ENCODE results near the gene PEA15. TPM values are rescaled to one million over a fixed set of nuclear protein-coding genes. Genes with fewer than 3 reads are reported as not detected.

The PEA15 gene
- total and polyA plus RNA-seq, 2 of the 8 experiments (the other 6 are each of a cell fraction or from before 2014, with no cell fraction given) = 71.3 to 75.1 TPM

DNA sequence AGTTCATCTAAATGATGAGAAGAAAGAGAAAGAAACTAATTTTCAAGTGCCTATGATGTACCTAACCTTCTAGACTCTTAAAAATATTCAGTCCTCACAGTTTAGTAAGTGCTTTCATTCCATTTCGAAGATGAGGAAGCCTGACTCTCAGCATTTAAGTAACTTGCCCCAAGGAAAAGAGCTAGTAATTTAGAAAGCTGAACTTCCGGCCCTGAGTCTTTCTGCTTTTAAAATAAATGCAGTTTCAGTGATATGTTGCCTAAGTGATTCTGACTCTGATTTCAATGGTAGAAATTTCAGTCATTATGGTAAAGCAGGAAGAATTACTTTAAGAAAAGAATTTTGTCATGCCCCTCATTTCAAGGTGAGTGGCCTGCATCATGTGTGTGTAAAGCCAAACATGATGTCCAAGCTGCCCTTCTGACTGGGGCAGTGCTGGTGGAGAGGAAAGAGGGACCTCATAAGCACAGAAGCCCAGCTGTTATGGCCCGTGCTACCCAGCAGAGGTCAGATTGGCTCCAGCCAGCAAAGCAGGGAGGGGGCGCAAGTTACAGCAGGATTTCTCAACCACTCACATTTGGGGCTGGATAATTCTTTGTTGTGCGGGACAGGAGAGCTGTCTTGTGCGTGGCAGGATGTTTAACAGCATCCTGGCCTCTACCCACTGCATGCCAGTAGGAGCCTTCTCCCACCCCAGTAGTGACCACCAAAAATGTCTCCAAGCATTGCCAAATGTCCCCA, 43.0 kb upstream of the PEA15 start:
- Histone ChIP-seq H2AFZ (ENCODE audit: low read length) (0 out of 2 replicates have a peak overlapping the region, but pooled peaks have one; percentile 79), H3K27me3 (replicated peaks in 1 of 4; ENCODE audit: control insufficient read depth in 3 of 4, extremely low read depth in 1 of 4, insufficient read depth in 3 of 4, low read length in 3 of 4) (no peaks in the 10 kb centered on the region; a peak in 2 of 7 replicates), H3K9ac (replicated peaks in 1 of 4; ENCODE audit: extremely low read depth in 1 of 4, low read depth in 3 of 4, low read length in 3 of 4) (no peak overlapping the region), H2BK120ac (replicated peaks; ENCODE audit: low read depth, low read length) (no peak overlapping the region), H3K56ac (replicated peaks; ENCODE audit: insufficient read length, low read depth, low read length) (no peak overlapping the region), H4K5ac (ENCODE audit: insufficient read length, low read depth, low read length) (no peak overlapping the region), H3K4me1 (replicated peaks in 1 of 4; ENCODE audit: control insufficient read depth in 3 of 4, insufficient read depth in 4 of 4, low read length in 3 of 4) (peaks cover 0 to 3% (median 1%) of the 10 kb centered on the region in 4 experiments; a peak in 3 of 7 replicates), H2BK20ac (ENCODE audit: low read length) (peak overlapping the region; percentile 82; the same call in 1 of the 2 replicates), H3K4ac (replicated peaks; ENCODE audit: insufficient read length, low read depth, low read length) (no peak overlapping the region), H3K79me2 (ENCODE audit: control insufficient read depth in 1 of 2, insufficient read depth in 2 of 2, low read length in 2 of 2) (no peaks in the 10 kb centered on the region), H3K79me1 (ENCODE audit: low read depth, low read length) (no peaks in the 10 kb centered on the region), H3K4me3 (ENCODE audit: extremely low read depth in 1 of 4, insufficient read depth in 2 of 4, low read depth in 3 of 4, low read length in 4 of 4) (no peak overlapping the region), H2BK12ac (ENCODE audit: low read depth, low read length) (peak overlapping the region; percentile 52; the same call in 1 of the 2 replicates), H3K23me2 (ENCODE audit: low read depth, low read length) (no peaks in the 10 kb centered on the region), H2BK15ac (ENCODE audit: low read length) (no peak overlapping the region), H3K23ac (ENCODE audit: insufficient read length) (no peak overlapping the region), H2AK5ac (ENCODE audit: low read depth, low read length) (no peak overlapping the region), H3K18ac (ENCODE audit: extremely low read depth, low read length) (no peak overlapping the region), H3K14ac (ENCODE audit: insufficient read length) (no peak overlapping the region), H3K9me3 (ENCODE audit: insufficient read depth in 2 of 2, low read depth in 1 of 2, low read length in 1 of 2) (no peaks in the 10 kb centered on the region), H3K27ac (ENCODE audit: low read depth, low read length) (no peak overlapping the region), H2BK5ac (ENCODE audit: low read depth, low read length) (no peak overlapping the region), H3K36me3 (ENCODE audit: control insufficient read depth in 2 of 4, insufficient read depth in 4 of 4, low read length in 3 of 4) (no peaks in the 10 kb centered on the region), H4K91ac (replicated peaks; ENCODE audit: insufficient read length, low read length) (no peak overlapping the region), H4K20me1 (replicated peaks in 1 of 2; ENCODE audit: control insufficient read depth in 1 of 2, insufficient read depth in 2 of 2, low read length in 2 of 2) (no peaks in the 10 kb centered on the region), H4K8ac (ENCODE audit: extremely low read depth, insufficient read depth, low read length) (no peak overlapping the region), H3K4me2 (ENCODE audit: insufficient read depth in 1 of 2, low read depth in 2 of 2, low read length in 2 of 2) (0 out of 4 replicates have a peak overlapping the region, but pooled peaks of 1 of the 2 experiments have one; percentile 9)
- 40% methylated on average over 6 of the region's 6 CpGs; no CpG with 5 or more reads in 1 of the 2 experiments for WGBS, 2 experiments (ENCODE audit: extremely low coverage in 1 of 2, insufficient coverage in 1 of 2, insufficient read length in 1 of 2, insufficient replicate concordance in 2 of 2, low coverage in 1 of 2, low lambda C conversion rate in 2 of 2, missing lambda C conversion rate in 1 of 2)
- ChIA-PET POLR2A (ENCODE audit: partially characterized antibody) (interaction anchor here (1.2 to 2.4 kb wide), 6 partner anchors 9 to 90 kb away, joined by 3 to 11 read pairs (median 5); no protein-coding TSS in a partner anchor), CTCF (ENCODE audit: partially characterized antibody) (interaction anchor here (0.7 to 18.4 kb wide), 38 partner anchors 11 to 979 kb away, joined by 3 to 257 read pairs (median 7); partner anchors contain the start of genes ATP1A4, CASQ1, DCAF8 and KCNJ9)
- FAIRE-seq (peak; percentile 80), DNase-seq (ENCODE audit: low read depth in 1 of 2, low spot score in 2 of 2) (peak; percentile 54 to 73)
- TF ChIP-seq CTBP2 (IDR thresholded peaks at IDR 0.05; ENCODE audit: borderline replicate concordance, insufficient read depth, insufficient read length, low read length) (no peak), TCF12 (IDR thresholded peaks at IDR 0.05; ENCODE audit: low read depth, low read length) (no peak), TAF7 (optimal IDR thresholded peaks at IDR 0.05; ENCODE audit: borderline replicate concordance, low read depth, low read length) (no peak), CREB1 (IDR thresholded peaks at IDR 0.05) (no peak), TEAD4 (IDR thresholded peaks at IDR 0.05; ENCODE audit: low read depth, low read length) (0 out of 2 replicates have a peak, but pooled peaks have one; percentile 6), SP4 (IDR thresholded peaks at IDR 0.05; ENCODE audit: low read length) (no peak)
- TF ChIP-seq, protein P1, sequence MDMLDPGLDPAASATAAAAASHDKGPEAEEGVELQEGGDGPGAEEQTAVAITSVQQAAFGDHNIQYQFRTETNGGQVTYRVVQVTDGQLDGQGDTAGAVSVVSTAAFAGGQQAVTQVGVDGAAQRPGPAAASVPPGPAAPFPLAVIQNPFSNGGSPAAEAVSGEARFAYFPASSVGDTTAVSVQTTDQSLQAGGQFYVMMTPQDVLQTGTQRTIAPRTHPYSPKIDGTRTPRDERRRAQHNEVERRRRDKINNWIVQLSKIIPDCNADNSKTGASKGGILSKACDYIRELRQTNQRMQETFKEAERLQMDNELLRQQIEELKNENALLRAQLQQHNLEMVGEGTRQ (IDR thresholded peaks at IDR 0.05; ENCODE audit: low read length) = no peak
- TF ChIP-seq, protein P2, sequence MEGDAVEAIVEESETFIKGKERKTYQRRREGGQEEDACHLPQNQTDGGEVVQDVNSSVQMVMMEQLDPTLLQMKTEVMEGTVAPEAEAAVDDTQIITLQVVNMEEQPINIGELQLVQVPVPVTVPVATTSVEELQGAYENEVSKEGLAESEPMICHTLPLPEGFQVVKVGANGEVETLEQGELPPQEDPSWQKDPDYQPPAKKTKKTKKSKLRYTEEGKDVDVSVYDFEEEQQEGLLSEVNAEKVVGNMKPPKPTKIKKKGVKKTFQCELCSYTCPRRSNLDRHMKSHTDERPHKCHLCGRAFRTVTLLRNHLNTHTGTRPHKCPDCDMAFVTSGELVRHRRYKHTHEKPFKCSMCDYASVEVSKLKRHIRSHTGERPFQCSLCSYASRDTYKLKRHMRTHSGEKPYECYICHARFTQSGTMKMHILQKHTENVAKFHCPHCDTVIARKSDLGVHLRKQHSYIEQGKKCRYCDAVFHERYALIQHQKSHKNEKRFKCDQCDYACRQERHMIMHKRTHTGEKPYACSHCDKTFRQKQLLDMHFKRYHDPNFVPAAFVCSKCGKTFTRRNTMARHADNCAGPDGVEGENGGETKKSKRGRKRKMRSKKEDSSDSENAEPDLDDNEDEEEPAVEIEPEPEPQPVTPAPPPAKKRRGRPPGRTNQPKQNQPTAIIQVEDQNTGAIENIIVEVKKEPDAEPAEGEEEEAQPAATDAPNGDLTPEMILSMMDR (IDR thresholded peaks at IDR 0.05; ENCODE audit: control extremely low read depth in 1 of 3, insufficient read depth in 1 of 3, low read depth in 1 of 3, low read length in 3 of 3) = peak; percentile 87 to 98 (median 95)
